ENCODE measurements around the gene ST8SIA2. TPM values are rescaled to one million over a fixed set of nuclear protein-coding genes. Genes with fewer than 3 reads are reported as not detected.

The ST8SIA2 gene
- total RNA-seq, 2 donors from 2014 or later: 0.73 to 2.3 TPM

- TF ChIP-seq POLR2AphosphoS5 (IDR thresholded peaks at IDR 0.05) (no peak), POLR2A (IDR thresholded peaks at IDR 0.05) (no peak), CTCF (IDR thresholded peaks at IDR 0.05) (no peak)
- H3K36me3 ChIP-seq: no peaks in the 10 kb centered on the region
- no peak for DNase-seq (ENCODE audit: low spot score)
- H3K27me3 ChIP-seq (replicated peaks; ENCODE audit: insufficient read depth): no peaks in the 10 kb centered on the region
- no peaks in the 10 kb centered on the region for H3K9me3 ChIP-seq
- H3K4me1 ChIP-seq (replicated peaks): no peaks in the 10 kb centered on the region
- H3K4me3 ChIP-seq: no peak overlapping the region
- intact Hi-C loops (cut with DNase I): no loop called here
- no peak overlapping the region for H3K27ac ChIP-seq
- WGBS: 72% methylated on average over 1 of the region's 1 CpG
These were observed 18.6 kb upstream of the ST8SIA2 start for GRCh38 chr15:92375057-92375456.

GRCh38 chr15:92376109-92376508 is 17.6 kb upstream of the ST8SIA2 start:
- Histone ChIP-seq H3K27me3 (replicated peaks; ENCODE audit: insufficient read depth) (no peaks in the 10 kb centered on the region), H3K27ac (no peak overlapping the region), H3K4me3 (no peak overlapping the region), H3K36me3 (no peaks in the 10 kb centered on the region), H3K4me1 (replicated peaks) (no peaks in the 10 kb centered on the region), H3K9me3 (no peaks in the 10 kb centered on the region)
- 83% methylated on average over 3 of the region's 3 CpGs for WGBS
- TF ChIP-seq CTCF (IDR thresholded peaks at IDR 0.05) (no peak), POLR2AphosphoS5 (IDR thresholded peaks at IDR 0.05) (no peak), POLR2A (IDR thresholded peaks at IDR 0.05) (no peak)
- intact Hi-C loops (cut with DNase I): no loop called here
- DNase-seq (ENCODE audit: low spot score): no peak

- no peaks in the 10 kb centered on the region for H3K9me3 ChIP-seq
- no peak for TF ChIP-seq CTCF (IDR thresholded peaks at IDR 0.05)
- no peak for TF ChIP-seq POLR2A (IDR thresholded peaks at IDR 0.05)
- no peak for TF ChIP-seq POLR2AphosphoS5 (IDR thresholded peaks at IDR 0.05)
- H3K36me3 ChIP-seq: no peaks in the 10 kb centered on the region
- no peak overlapping the region for H3K4me3 ChIP-seq
- WGBS: 69% methylated on average over 10 of the region's 10 CpGs
- DNase-seq (ENCODE audit: low spot score): no peak
- no peak overlapping the region for H3K27ac ChIP-seq
- no peaks in the 10 kb centered on the region for H3K27me3 ChIP-seq (replicated peaks; ENCODE audit: insufficient read depth)
- H3K4me1 ChIP-seq (replicated peaks): no peaks in the 10 kb centered on the region
- intact Hi-C loops (cut with DNase I): no loop called here
These were observed 16.4 kb upstream of the ST8SIA2 start for GRCh38 chr15:92377083-92377789.

GRCh38 chr15:92383519-92384324 is 10.0 kb upstream of the ST8SIA2 start:
- H3K4me1 ChIP-seq (replicated peaks): no peaks in the 10 kb centered on the region
- intact Hi-C loops (cut with DNase I): no loop called here
- H3K27ac ChIP-seq: no peak overlapping the region
- no peak for DNase-seq (ENCODE audit: low spot score)
- H3K9me3 ChIP-seq: no peaks in the 10 kb centered on the region
- no peak overlapping the region for H3K4me3 ChIP-seq
- 42% methylated on average over 10 of the region's 10 CpGs for whole genome bisulfite sequencing
- peaks cover 3% of the 10 kb centered on the region for H3K27me3 ChIP-seq (replicated peaks; ENCODE audit: insufficient read depth)
- no peaks in the 10 kb centered on the region for H3K36me3 ChIP-seq
- TF ChIP-seq POLR2AphosphoS5 (IDR thresholded peaks at IDR 0.05): no peak
- TF ChIP-seq CTCF (IDR thresholded peaks at IDR 0.05): peak in 2 of 4 experiments; percentile 19 to 24
